ENCODE measurements around the gene CAMKK2. TPM values are rescaled to one million over a fixed set of nuclear protein-coding genes. Genes with fewer than 3 reads are reported as not detected.

The CAMKK2 gene
- total RNA-seq, 1 experiment from 2014 or later, result 11.7 TPM

- DNase-seq, result no peak
Observed at GRCh38 chr12:121255433-121255832, 41.1 kb downstream of the CAMKK2 start.

DNA sequence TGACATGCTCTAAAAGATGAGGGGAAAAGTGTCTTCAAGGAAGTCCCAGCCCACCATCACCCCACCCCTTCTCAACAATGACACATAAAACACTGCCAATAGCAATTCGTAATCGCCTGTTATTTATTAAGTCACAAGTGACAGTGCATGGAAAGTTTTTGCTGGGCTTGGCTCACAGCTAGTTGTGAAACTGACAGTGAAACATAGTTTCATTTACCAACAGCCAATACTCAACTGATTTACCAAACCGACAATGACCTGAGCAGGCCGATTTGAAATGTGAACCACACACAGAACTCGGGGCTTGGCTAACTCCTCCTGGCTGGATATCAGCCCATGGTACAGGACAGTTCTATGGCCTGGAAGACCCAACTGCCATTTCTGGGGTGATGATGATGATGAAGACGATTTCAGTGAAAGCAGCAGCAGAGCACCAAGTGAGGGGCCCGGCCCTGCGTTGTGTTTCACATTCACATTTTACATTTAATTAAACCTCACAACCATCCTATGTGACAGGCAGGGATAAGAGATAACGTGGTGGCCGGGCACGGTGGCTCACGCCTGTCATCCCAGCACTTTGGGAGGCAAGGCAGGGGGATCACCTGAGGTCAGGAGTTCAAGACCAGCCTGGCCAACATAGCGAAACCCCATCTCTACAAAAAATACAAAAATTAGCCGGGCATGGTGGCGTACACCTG lies 42.7 kb downstream of the CAMKK2 start:
- Histone ChIP-seq H3K4me1 (ENCODE audit: low read length) (peaks cover 6% of the 10 kb centered on the region), H3K9me2 (replicated peaks; ENCODE audit: insufficient read depth, low read length) (no peaks in the 10 kb centered on the region), H4K20me1 (ENCODE audit: insufficient read depth, low read depth, low read length) (no peaks in the 10 kb centered on the region), H3K36me3 (ENCODE audit: insufficient read depth, low read length) (peaks cover 19% of the 10 kb centered on the region), H3K79me2 (ENCODE audit: low read length) (no peaks in the 10 kb centered on the region), H3K4me3 (ENCODE audit: low read length) (no peak overlapping the region), H2AFZ (ENCODE audit: low read length) (no peak overlapping the region), H3K27ac (ENCODE audit: low read length) (no peak overlapping the region), H3K4me2 (ENCODE audit: low read depth, low read length, poor library complexity, severe bottlenecking) (no peak overlapping the region), H3K27me3 (ENCODE audit: low read length) (no peaks in the 10 kb centered on the region), H3K9me3 (ENCODE audit: low read length) (no peaks in the 10 kb centered on the region), H3K9ac (ENCODE audit: low read length) (no peak overlapping the region)
- no peak for DNase-seq

More at GRCh38 chr12:121255433-121255832, 41.1 kb downstream of the CAMKK2 start:
- H3K27ac ChIP-seq (ENCODE audit: low read length), result no peak overlapping the region
- no peaks in the 10 kb centered on the region for H3K9me3 ChIP-seq (ENCODE audit: low read length)
- peaks cover 19% of the 10 kb centered on the region for H3K36me3 ChIP-seq (ENCODE audit: insufficient read depth, low read length)
- no peaks in the 10 kb centered on the region for H3K4me1 ChIP-seq (ENCODE audit: low read length)
- no peaks in the 10 kb centered on the region for H3K79me2 ChIP-seq (ENCODE audit: low read length)
- H3K9ac ChIP-seq (ENCODE audit: low read length), result no peak overlapping the region
- H3K4me2 ChIP-seq (ENCODE audit: low read depth, low read length, poor library complexity, severe bottlenecking), result no peak overlapping the region
- no peaks in the 10 kb centered on the region for H3K9me2 ChIP-seq (replicated peaks; ENCODE audit: insufficient read depth, low read length)
- H4K20me1 ChIP-seq (ENCODE audit: insufficient read depth, low read depth, low read length), result no peaks in the 10 kb centered on the region
- H2AFZ ChIP-seq (ENCODE audit: low read length), result no peak overlapping the region
- H3K27me3 ChIP-seq (ENCODE audit: low read length), result no peaks in the 10 kb centered on the region
- no peak overlapping the region for H3K4me3 ChIP-seq (ENCODE audit: low read length)

DNA sequence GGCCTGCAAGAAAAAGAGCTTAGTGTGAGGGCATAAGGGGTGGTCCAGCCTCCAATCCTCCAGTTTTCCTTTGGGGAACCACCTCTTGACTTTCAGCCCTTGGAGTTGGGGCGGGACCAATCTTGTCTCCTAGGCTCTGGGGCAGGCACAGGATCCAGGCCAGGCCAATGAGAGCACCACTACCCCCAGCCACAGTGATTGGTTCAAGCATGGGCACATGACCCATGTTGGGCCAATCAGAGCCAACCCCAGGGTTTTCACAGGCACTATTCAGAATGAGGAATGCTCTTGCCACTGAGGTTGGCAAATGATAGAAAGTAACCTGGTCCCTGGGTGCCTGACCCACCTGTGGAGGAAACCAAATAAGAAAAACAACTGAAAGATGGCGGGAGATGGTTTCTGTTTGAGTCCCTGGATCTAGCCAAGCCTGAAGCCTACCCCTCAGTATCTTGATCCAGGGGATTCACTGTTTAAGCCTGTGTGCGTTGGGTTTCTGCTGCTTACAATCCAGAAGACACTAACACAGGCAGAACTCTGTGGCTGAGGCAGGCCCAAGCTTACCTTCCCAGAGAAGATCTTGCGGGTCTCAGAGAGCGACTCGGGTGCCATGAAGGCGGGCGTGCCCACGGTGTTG lies 43.7 kb downstream of the CAMKK2 start:
- H3K4me2 ChIP-seq (ENCODE audit: low read depth, low read length, poor library complexity, severe bottlenecking), result no peak overlapping the region
- no peaks in the 10 kb centered on the region for H3K9me2 ChIP-seq (replicated peaks; ENCODE audit: insufficient read depth, low read length)
- H3K27me3 ChIP-seq (ENCODE audit: low read length), result no peaks in the 10 kb centered on the region
- no peak overlapping the region for H3K4me3 ChIP-seq (ENCODE audit: low read length)
- no peaks in the 10 kb centered on the region for H4K20me1 ChIP-seq (ENCODE audit: insufficient read depth, low read depth, low read length)
- H3K36me3 ChIP-seq (ENCODE audit: insufficient read depth, low read length), result peaks cover 19% of the 10 kb centered on the region
- H3K9ac ChIP-seq (ENCODE audit: low read length), result no peak overlapping the region
- H3K9me3 ChIP-seq (ENCODE audit: low read length), result no peaks in the 10 kb centered on the region
- H3K79me2 ChIP-seq (ENCODE audit: low read length), result no peaks in the 10 kb centered on the region
- peak; percentile 59 for DNase-seq
- peaks cover 14% of the 10 kb centered on the region for H3K4me1 ChIP-seq (ENCODE audit: low read length)
- H3K27ac ChIP-seq (ENCODE audit: low read length), result no peak overlapping the region
- H2AFZ ChIP-seq (ENCODE audit: low read length), result no peak overlapping the region

- peaks cover 19% of the 10 kb centered on the region for H3K36me3 ChIP-seq (ENCODE audit: insufficient read depth, low read length)
Observed at GRCh38 chr12:121251838-121252237, 44.7 kb downstream of the CAMKK2 start.

GRCh38 chr12:121250359-121250758 lies 46.1 kb downstream of the CAMKK2 start:
- Histone ChIP-seq H3K9me2 (replicated peaks; ENCODE audit: insufficient read depth, low read length) (no peaks in the 10 kb centered on the region), H2AFZ (ENCODE audit: low read length) (no peak overlapping the region), H4K20me1 (ENCODE audit: insufficient read depth, low read depth, low read length) (no peaks in the 10 kb centered on the region), H3K4me2 (ENCODE audit: low read depth, low read length, poor library complexity, severe bottlenecking) (no peak overlapping the region), H3K27me3 (ENCODE audit: low read length) (no peaks in the 10 kb centered on the region), H3K27ac (ENCODE audit: low read length) (no peak overlapping the region), H3K9ac (ENCODE audit: low read length) (no peak overlapping the region), H3K4me1 (ENCODE audit: low read length) (peaks cover 14% of the 10 kb centered on the region), H3K36me3 (ENCODE audit: insufficient read depth, low read length) (peaks cover 19% of the 10 kb centered on the region), H3K4me3 (ENCODE audit: low read length) (no peak overlapping the region), H3K79me2 (ENCODE audit: low read length) (no peaks in the 10 kb centered on the region), H3K9me3 (ENCODE audit: low read length) (no peaks in the 10 kb centered on the region)
- no peak for DNase-seq

More at GRCh38 chr12:121251838-121252237, 44.7 kb downstream of the CAMKK2 start:
- H3K9me3 ChIP-seq (ENCODE audit: low read length), result no peaks in the 10 kb centered on the region
- DNase-seq, result no peak
- no peaks in the 10 kb centered on the region for H4K20me1 ChIP-seq (ENCODE audit: insufficient read depth, low read depth, low read length)
- H3K9me2 ChIP-seq (replicated peaks; ENCODE audit: insufficient read depth, low read length), result no peaks in the 10 kb centered on the region
- H3K4me1 ChIP-seq (ENCODE audit: low read length), result peaks cover 14% of the 10 kb centered on the region
- H3K79me2 ChIP-seq (ENCODE audit: low read length), result no peaks in the 10 kb centered on the region
- H2AFZ ChIP-seq (ENCODE audit: low read length), result no peak overlapping the region
- H3K27me3 ChIP-seq (ENCODE audit: low read length), result no peaks in the 10 kb centered on the region
- no peak overlapping the region for H3K4me2 ChIP-seq (ENCODE audit: low read depth, low read length, poor library complexity, severe bottlenecking)
- no peak overlapping the region for H3K9ac ChIP-seq (ENCODE audit: low read length)
- H3K27ac ChIP-seq (ENCODE audit: low read length), result no peak overlapping the region
- no peak overlapping the region for H3K4me3 ChIP-seq (ENCODE audit: low read length)

GRCh38 chr12:121248622-121249021 lies 47.9 kb downstream of the CAMKK2 start:
- peaks cover 14% of the 10 kb centered on the region for H3K4me1 ChIP-seq (ENCODE audit: low read length)
- H4K20me1 ChIP-seq (ENCODE audit: insufficient read depth, low read depth, low read length), result no peaks in the 10 kb centered on the region
- H3K9me3 ChIP-seq (ENCODE audit: low read length), result no peaks in the 10 kb centered on the region
- H3K27ac ChIP-seq (ENCODE audit: low read length), result no peak overlapping the region; the same call in 1 of the 2 replicates
- no peaks in the 10 kb centered on the region for H3K9me2 ChIP-seq (replicated peaks; ENCODE audit: insufficient read depth, low read length)
- H3K4me3 ChIP-seq (ENCODE audit: low read length), result no peak overlapping the region
- peaks cover 12% of the 10 kb centered on the region for H3K36me3 ChIP-seq (ENCODE audit: insufficient read depth, low read length)
- peak; percentile 62 for DNase-seq
- no peaks in the 10 kb centered on the region for H3K27me3 ChIP-seq (ENCODE audit: low read length)
- H3K79me2 ChIP-seq (ENCODE audit: low read length), result no peaks in the 10 kb centered on the region
- H2AFZ ChIP-seq (ENCODE audit: low read length), result peak overlapping the region; percentile 42; the same call in 1 of the 2 replicates
- H3K4me2 ChIP-seq (ENCODE audit: low read depth, low read length, poor library complexity, severe bottlenecking), result peak overlapping the region; percentile 17
- H3K9ac ChIP-seq (ENCODE audit: low read length), result peak overlapping the region; percentile 46

GRCh38 chr12:121246893-121247557 lies 49.5 kb downstream of the CAMKK2 start:
- no peak overlapping the region for H3K4me2 ChIP-seq (ENCODE audit: low read depth, low read length, poor library complexity, severe bottlenecking)
- no peak overlapping the region for H3K9ac ChIP-seq (ENCODE audit: low read length)
- H4K20me1 ChIP-seq (ENCODE audit: insufficient read depth, low read depth, low read length), result no peaks in the 10 kb centered on the region
- no peaks in the 10 kb centered on the region for H3K9me3 ChIP-seq (ENCODE audit: low read length)
- H3K79me2 ChIP-seq (ENCODE audit: low read length), result no peaks in the 10 kb centered on the region
- no peak for DNase-seq
- H3K27me3 ChIP-seq (ENCODE audit: low read length), result no peaks in the 10 kb centered on the region
- H3K9me2 ChIP-seq (replicated peaks; ENCODE audit: insufficient read depth, low read length), result no peaks in the 10 kb centered on the region
- H3K4me3 ChIP-seq (ENCODE audit: low read length), result no peak overlapping the region
- no peaks in the 10 kb centered on the region; the same call in 1 of the 2 replicates for H3K36me3 ChIP-seq (ENCODE audit: insufficient read depth, low read length)
- no peak overlapping the region for H3K27ac ChIP-seq (ENCODE audit: low read length)
- H3K4me1 ChIP-seq (ENCODE audit: low read length), result peaks cover 14% of the 10 kb centered on the region
- no peak overlapping the region for H2AFZ ChIP-seq (ENCODE audit: low read length)

- Histone ChIP-seq H3K27me3 (ENCODE audit: low read length) (no peaks in the 10 kb centered on the region), H3K4me2 (ENCODE audit: low read depth, low read length, poor library complexity, severe bottlenecking) (no peak overlapping the region), H3K9me3 (ENCODE audit: low read length) (no peaks in the 10 kb centered on the region), H3K9me2 (replicated peaks; ENCODE audit: insufficient read depth, low read length) (no peaks in the 10 kb centered on the region), H3K4me1 (ENCODE audit: low read length) (peaks cover 14% of the 10 kb centered on the region), H2AFZ (ENCODE audit: low read length) (no peak overlapping the region), H3K27ac (ENCODE audit: low read length) (no peak overlapping the region), H3K9ac (ENCODE audit: low read length) (no peak overlapping the region), H3K4me3 (ENCODE audit: low read length) (no peak overlapping the region), H3K79me2 (ENCODE audit: low read length) (no peaks in the 10 kb centered on the region), H3K36me3 (ENCODE audit: insufficient read depth, low read length) (no peaks in the 10 kb centered on the region; the same call in 1 of the 2 replicates), H4K20me1 (ENCODE audit: insufficient read depth, low read depth, low read length) (no peaks in the 10 kb centered on the region)
- no peak for DNase-seq
Observed at GRCh38 chr12:121245951-121246350, 50.6 kb downstream of the CAMKK2 start.

Measured in Karpas-422 (cell line).